Body of pancreas (tissue), 4 donors: ENCODE data around the gene ELP6. TPM values are rescaled to one million over a fixed set of nuclear protein-coding genes. Genes with fewer than 3 reads are reported as not detected.
"Not testable (repeated sequence)": the region's sequence is repeated elsewhere in the genome, so short reads cannot be mapped to it uniquely, and the experiment has no call there.

ENCODE experiments used
- ATAC-seq: fragments of 150-250 bp; one replicate; pipeline ENCODE4 v1.9.1; 2016
- DNase-seq, 4 donors: peaks; one replicate each; pipeline ENCODE4 v3.0.0-alpha.2; 2019
- H3K27ac ChIP-seq, 4 donors: fragments of 200-600 bp; sonication (generic); 1 replicate in 3 of 4; 2 replicates in 1 of 4; pipeline versions ENCODE4 v1.5.1 to v1.6.1; 2016 to 2019; ENCODE audit warnings: mild to moderate bottlenecking in 1 of 4, mixed read lengths in 1 of 4, moderate library complexity in 1 of 4
- H3K27me3 ChIP-seq, 2 donors: fragments of 200-600 bp; sonication (generic); one replicate each; pipeline ENCODE4 v1.6.0; 2016; ENCODE audit warnings: mild to moderate bottlenecking in 1 of 2
- H3K36me3 ChIP-seq, 2 donors: fragments of 200-600 bp; sonication (generic); replicated peaks in 1 of 2; 2 replicates each; pipeline ENCODE4 v1.5.1; 2016; ENCODE audit warnings: low read depth in 2 of 2; ENCODE audit not compliant: insufficient read depth in 1 of 2
- H3K4me1 ChIP-seq: fragments of 200-600 bp; sonication (generic); one replicate; pipeline ENCODE4 v1.6.0; 2016
- H3K4me3 ChIP-seq, 2 donors: fragments of 200-600 bp; sonication (generic); 1 replicate in 1 of 2; 2 replicates in 1 of 2; pipeline ENCODE4 v1.5.1; 2016 to 2019
- H3K9me3 ChIP-seq, 3 donors: fragments of 200-600 bp; sonication (generic); 1 replicate in 2 of 3; 2 replicates in 1 of 3; pipeline ENCODE4 v1.5.1; 2016
- POLR2A ChIP-seq, 3 donors: fragments of 450-650 bp; IDR thresholded peaks; one replicate each; pipeline ENCODE4 v1.6.1; 2016; ENCODE audit warnings: antibody characterized with exemption in 3 of 3, mild to moderate bottlenecking in 2 of 3
- WGBS, 2 donors: methylation state at CpG; one replicate each; pipeline ENCODE4 v1.1.5; 2017; 5-methylcytosine and 5-hydroxymethylcytosine counted together
- intact Hi-C: fragments of 100-400 bp; cut with DNase I; formaldehyde crosslinking; loops from one replicate; pipeline ENCODE4 v1.15.1; 2023
- small RNA-seq: library from RNA; depleted of rRNA; stranded (forward); fragments of <200 nt; gene quantifications from one replicate; pipeline ENCODE3, GENCODE V24; 2016
- total RNA-seq, 2 donors: library from RNA; depleted of rRNA; stranded (reverse); fragments of >200 nt; gene quantifications; one replicate each; pipeline ENCODE4 v1.1.0, GENCODE V29; 2016
- TF ChIP-seq, protein P1 (sequence below), 7 experiments: fragments of 450-650 bp in 4 of 7; fragments of 200-600 bp in 3 of 7; sonication (generic) in 3 of 7; IDR thresholded peaks; one replicate each; pipeline ENCODE4 v1.5.1; 2016 to 2019; ENCODE audit warnings: antibody characterized with exemption in 7 of 7

Gene ELP6
- total RNA-seq, 2 donors from 2014 or later = 13.7 to 22.7 TPM

- WGBS, 2 donors = 74 to 83% methylated on average over 1 of the region's 1 CpG
- Histone ChIP-seq H3K9me3 (no peaks in the 10 kb centered on the region), H3K4me1 (no peaks in the 10 kb centered on the region), H3K36me3 (no peaks in the 10 kb centered on the region), H3K27ac (no peak overlapping the region), H3K27me3 (no peaks in the 10 kb centered on the region), H3K4me3 (no peak overlapping the region)
- intact Hi-C loops = no loop called here
- TF ChIP-seq POLR2A (IDR thresholded peaks at IDR 0.05) = no peak
- TF ChIP-seq, protein P1, sequence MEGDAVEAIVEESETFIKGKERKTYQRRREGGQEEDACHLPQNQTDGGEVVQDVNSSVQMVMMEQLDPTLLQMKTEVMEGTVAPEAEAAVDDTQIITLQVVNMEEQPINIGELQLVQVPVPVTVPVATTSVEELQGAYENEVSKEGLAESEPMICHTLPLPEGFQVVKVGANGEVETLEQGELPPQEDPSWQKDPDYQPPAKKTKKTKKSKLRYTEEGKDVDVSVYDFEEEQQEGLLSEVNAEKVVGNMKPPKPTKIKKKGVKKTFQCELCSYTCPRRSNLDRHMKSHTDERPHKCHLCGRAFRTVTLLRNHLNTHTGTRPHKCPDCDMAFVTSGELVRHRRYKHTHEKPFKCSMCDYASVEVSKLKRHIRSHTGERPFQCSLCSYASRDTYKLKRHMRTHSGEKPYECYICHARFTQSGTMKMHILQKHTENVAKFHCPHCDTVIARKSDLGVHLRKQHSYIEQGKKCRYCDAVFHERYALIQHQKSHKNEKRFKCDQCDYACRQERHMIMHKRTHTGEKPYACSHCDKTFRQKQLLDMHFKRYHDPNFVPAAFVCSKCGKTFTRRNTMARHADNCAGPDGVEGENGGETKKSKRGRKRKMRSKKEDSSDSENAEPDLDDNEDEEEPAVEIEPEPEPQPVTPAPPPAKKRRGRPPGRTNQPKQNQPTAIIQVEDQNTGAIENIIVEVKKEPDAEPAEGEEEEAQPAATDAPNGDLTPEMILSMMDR (IDR thresholded peaks at IDR 0.05) = no peak
- ATAC-seq (no peak), DNase-seq (no peak)
Observed at GRCh38 chr3:47464588-47464987, 48.9 kb downstream of the ELP6 start.

- H3K27ac ChIP-seq, H3K4me3 ChIP-seq, H3K4me1 ChIP-seq, ATAC-seq, DNase-seq, intact Hi-C loops, H3K36me3 ChIP-seq, H3K27me3 ChIP-seq, H3K9me3 ChIP-seq: not testable (repeated sequence)
- WGBS, 2 donors = 89 to 92% methylated on average over 9 of the region's 9 CpGs
Observed at GRCh38 chr3:47459534-47460085, 53.9 kb downstream of the ELP6 start.

GRCh38 chr3:47456984-47457383, 56.5 kb downstream of the ELP6 start:
- H3K27ac ChIP-seq = no peak overlapping the region
- H3K4me3 ChIP-seq = no peak overlapping the region
- TF ChIP-seq, protein P1 (IDR thresholded peaks at IDR 0.05) = no peak
- no peak for TF ChIP-seq POLR2A (IDR thresholded peaks at IDR 0.05)
- no peaks in the 10 kb centered on the region for H3K9me3 ChIP-seq
- no peak for ATAC-seq
- H3K36me3 ChIP-seq = no peaks in the 10 kb centered on the region
- DNase-seq = no peak
- peaks cover 7% of the 10 kb centered on the region for H3K4me1 ChIP-seq
- H3K27me3 ChIP-seq = no peaks in the 10 kb centered on the region
- intact Hi-C loops = no loop called here

- H3K4me3 ChIP-seq = no peak overlapping the region
- TF ChIP-seq POLR2A (IDR thresholded peaks at IDR 0.05) = no peak
- TF ChIP-seq, protein P1 (IDR thresholded peaks at IDR 0.05) = no peak
- no peaks in the 10 kb centered on the region for H3K9me3 ChIP-seq
- H3K27me3 ChIP-seq = no peaks in the 10 kb centered on the region
- H3K4me1 ChIP-seq = peaks cover 7% of the 10 kb centered on the region
- H3K36me3 ChIP-seq = no peaks in the 10 kb centered on the region
- intact Hi-C loops = no loop called here
- ATAC-seq (no peak), DNase-seq (no peak)
- 68 to 70% methylated on average over 3 of the region's 3 CpGs for WGBS, 2 donors
- H3K27ac ChIP-seq = no peak overlapping the region
Observed at GRCh38 chr3:47455806-47456452, 57.6 kb downstream of the ELP6 start.

DNA sequence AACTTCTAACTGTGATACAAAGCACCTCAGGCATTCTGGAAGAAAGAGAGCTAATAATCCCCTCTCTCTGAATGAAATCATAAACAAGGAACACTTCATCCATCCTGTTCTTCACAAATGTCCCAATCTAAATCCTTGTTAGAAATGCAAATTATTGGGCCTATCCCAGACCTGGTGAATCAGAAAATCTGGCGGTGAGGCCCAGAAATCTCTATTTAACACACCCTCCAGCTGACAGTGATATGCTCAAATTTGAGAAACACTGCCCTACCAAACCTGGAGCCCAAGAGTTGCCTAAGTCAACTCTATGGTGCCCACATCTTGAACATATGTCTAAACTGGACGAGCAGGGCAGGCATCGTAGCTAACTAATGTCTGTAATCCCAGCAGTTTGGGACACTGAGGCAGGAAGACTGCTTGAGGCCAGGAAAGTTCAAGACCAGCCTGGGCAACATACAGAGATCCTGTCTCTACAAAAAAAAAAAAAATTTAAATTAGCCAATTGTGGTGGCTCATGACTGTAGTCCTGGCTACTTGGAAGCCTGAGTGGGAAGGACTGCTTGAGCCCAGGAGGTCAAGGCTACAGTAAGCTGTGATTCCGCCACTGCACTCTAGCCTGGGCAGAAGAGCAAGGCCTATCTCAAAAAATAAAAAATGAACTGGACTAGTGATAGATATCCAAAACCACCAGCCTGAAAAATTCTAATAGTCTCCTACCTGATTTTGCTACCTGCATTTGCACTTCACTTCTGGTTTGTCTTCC, 60.9 kb downstream of the ELP6 start:
- no peak overlapping the region for H3K4me3 ChIP-seq
- DNase-seq (no peak), ATAC-seq (no peak)
- H3K27me3 ChIP-seq = no peaks in the 10 kb centered on the region
- TF ChIP-seq, protein P1 (IDR thresholded peaks at IDR 0.05) = no peak
- TF ChIP-seq POLR2A (IDR thresholded peaks at IDR 0.05) = no peak
- peaks cover 7% of the 10 kb centered on the region for H3K4me1 ChIP-seq
- no peak overlapping the region for H3K27ac ChIP-seq
- intact Hi-C loops = no loop called here
- WGBS, 2 donors = 92 to 98% methylated on average over 4 of the region's 4 CpGs
- no peaks in the 10 kb centered on the region for H3K9me3 ChIP-seq
- H3K36me3 ChIP-seq = no peaks in the 10 kb centered on the region

Small RNA genes lying within 50 kb of the gene (small RNA-seq; reads per million reads assigned to genes)
- not detected for gene AC099778.2
- not detected for gene RN7SL870P

Other genes starting within 250 kb of the ELP6 start
- 1 to 10 TPM; 5.6 to 8.0 TPM for gene KIF9, start 230.9 kb downstream of the ELP6 start, total RNA-seq
- 1 to 10 TPM; 7.3 to 8.6 TPM for gene KLHL18, start 230.8 kb downstream of the ELP6 start, total RNA-seq
- gene PTPN23, start 132.7 kb downstream of the ELP6 start, total RNA-seq = 100 to 1,000 TPM in 1 of 2 donors, 10 to 100 TPM in 1; 28.5 to 301 TPM
- 100 to 1,000 TPM in 1 of 2 donors, 10 to 100 TPM in 1; 56.6 to 122 TPM for gene SCAP, start 37.8 kb downstream of the ELP6 start, total RNA-seq
- gene CSPG5, start 65.2 kb upstream of the ELP6 start, total RNA-seq = under 1 TPM; 0.26 to 0.66 TPM